AG04449 (cell line): ENCODE data around the gene OSMR.
A peak's percentile ranks its signal among the peaks of the same experiment; 100 is the strongest.

Experiments used
- CTCF ChIA-PET: fragments of 350-600 bp; formaldehyde crosslinking; extraction: SDS; loops from one replicate; lab custom pipeline; 2021; ENCODE audit warnings: antibody characterized with exemption; lab: Yijun Ruan, JAX
- POLR2A ChIA-PET: fragments of 400-600, 350-600 bp; formaldehyde crosslinking; extraction: SDS; loops from one replicate; lab custom pipeline; 2020; ENCODE audit warnings: antibody characterized with exemption, inconsistent platforms; lab: Yijun Ruan, JAX
- DNase-seq: peaks from one replicate; pipeline ENCODE4 v3.0.0-alpha.2; 2010; ENCODE audit warnings: low read depth, low spot score
- H3K4me3 ChIP-seq: 2 replicates; pipeline ENCODE4 v1.5.1; 2011; ENCODE audit warnings: low read depth, mild to moderate bottlenecking, control low read depth, low read length
- TF ChIP-seq, protein P1 (sequence below): IDR thresholded peaks from one replicate; pipeline ENCODE4 v1.5.1; 2011; ENCODE audit warnings: mild to moderate bottlenecking, moderate library complexity, low read length, control low read depth, inconsistent platforms; ENCODE audit not compliant: insufficient read depth; ENCODE audit errors: missing control alignments

The OSMR gene

DNA sequence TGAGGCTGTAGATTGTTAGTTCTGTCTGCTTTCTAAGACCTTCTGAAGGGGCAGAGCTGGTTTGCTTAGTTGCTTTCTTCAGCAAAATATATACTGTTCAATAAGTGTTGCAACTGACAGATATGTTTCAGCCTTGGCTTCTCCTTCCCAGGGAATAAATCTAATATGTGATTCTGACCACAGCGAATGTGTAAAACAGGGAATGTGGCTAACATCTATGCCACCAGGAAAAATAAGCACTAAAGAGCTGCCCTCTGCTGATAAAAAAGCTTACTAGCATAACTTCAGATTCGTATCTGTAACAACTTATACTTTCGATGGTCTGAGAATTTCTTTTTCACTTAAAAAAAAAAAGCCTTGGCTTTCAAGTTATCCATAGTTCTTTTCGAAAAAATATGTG, 13.0 kb upstream of the OSMR start:
- ChIA-PET CTCF (interaction anchor here (1.2 to 1.9 kb wide), 4 partner anchors 9 to 451 kb away, joined by 3 to 5 read pairs (median 5); no protein-coding TSS in a partner anchor), POLR2A (no interaction called here)
- TF ChIP-seq, protein P1, sequence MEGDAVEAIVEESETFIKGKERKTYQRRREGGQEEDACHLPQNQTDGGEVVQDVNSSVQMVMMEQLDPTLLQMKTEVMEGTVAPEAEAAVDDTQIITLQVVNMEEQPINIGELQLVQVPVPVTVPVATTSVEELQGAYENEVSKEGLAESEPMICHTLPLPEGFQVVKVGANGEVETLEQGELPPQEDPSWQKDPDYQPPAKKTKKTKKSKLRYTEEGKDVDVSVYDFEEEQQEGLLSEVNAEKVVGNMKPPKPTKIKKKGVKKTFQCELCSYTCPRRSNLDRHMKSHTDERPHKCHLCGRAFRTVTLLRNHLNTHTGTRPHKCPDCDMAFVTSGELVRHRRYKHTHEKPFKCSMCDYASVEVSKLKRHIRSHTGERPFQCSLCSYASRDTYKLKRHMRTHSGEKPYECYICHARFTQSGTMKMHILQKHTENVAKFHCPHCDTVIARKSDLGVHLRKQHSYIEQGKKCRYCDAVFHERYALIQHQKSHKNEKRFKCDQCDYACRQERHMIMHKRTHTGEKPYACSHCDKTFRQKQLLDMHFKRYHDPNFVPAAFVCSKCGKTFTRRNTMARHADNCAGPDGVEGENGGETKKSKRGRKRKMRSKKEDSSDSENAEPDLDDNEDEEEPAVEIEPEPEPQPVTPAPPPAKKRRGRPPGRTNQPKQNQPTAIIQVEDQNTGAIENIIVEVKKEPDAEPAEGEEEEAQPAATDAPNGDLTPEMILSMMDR = no peak
- no peak overlapping the region for H3K4me3 ChIP-seq
- DNase-seq = no peak

DNA sequence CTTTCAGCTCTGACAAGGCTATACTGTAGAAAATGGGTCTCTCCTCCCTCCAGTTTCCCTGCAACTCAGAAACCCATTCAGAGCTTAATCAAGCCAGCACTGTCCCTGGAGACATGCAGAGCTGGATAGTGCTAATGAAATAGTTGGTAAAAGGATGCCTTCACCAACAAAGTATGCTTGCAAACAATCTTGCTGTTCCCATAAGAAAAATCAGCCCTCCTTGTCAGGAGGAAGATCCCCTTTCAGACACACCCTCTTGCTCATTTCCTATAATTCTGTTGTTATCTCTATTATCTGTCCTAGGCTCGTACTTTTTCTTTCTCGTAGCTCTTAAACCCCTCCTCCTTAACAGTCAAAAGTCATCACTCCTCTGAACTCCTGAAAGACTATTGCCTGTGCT, 9.9 kb upstream of the OSMR start:
- ChIA-PET POLR2A (interaction anchor here (1.0 kb wide), 1 partner anchor 10 kb away, joined by 3 read pairs; the partner anchor contains the start of gene OSMR), CTCF (interaction anchor here (1.0 to 4.4 kb wide), 2 partner anchors 8 to 415 kb away, joined by 3 to 18 read pairs; no protein-coding TSS in a partner anchor)
- TF ChIP-seq, protein P1 = no peak
- DNase-seq = peak; percentile 55
- no peak overlapping the region for H3K4me3 ChIP-seq

DNA sequence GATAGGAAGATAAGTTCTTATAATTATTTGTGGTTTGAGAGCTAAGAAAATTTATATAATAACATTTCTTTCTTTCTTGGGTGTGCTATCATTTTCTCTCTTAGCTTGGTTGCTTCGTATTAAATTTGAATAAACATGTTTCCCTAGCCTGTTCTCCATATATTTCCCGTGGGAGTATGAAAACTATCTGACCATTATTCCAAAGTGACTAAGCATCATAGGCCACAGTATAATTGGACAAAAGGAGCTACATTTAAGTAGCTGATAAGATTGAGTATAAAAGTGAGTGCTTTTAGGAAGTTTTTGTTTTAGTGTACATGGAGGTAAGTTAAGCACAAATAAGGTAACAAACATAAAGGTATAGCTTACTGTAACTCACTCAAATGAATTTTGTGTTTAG, 8.4 kb upstream of the OSMR start:
- ChIA-PET POLR2A (no interaction called here), CTCF (interaction anchor here (0.6 to 4.4 kb wide), 5 partner anchors 10 to 455 kb away, joined by 3 to 18 read pairs (median 3); no protein-coding TSS in a partner anchor)
- TF ChIP-seq, protein P1 = no peak
- no peak overlapping the region for H3K4me3 ChIP-seq
- no peak for DNase-seq

DNA sequence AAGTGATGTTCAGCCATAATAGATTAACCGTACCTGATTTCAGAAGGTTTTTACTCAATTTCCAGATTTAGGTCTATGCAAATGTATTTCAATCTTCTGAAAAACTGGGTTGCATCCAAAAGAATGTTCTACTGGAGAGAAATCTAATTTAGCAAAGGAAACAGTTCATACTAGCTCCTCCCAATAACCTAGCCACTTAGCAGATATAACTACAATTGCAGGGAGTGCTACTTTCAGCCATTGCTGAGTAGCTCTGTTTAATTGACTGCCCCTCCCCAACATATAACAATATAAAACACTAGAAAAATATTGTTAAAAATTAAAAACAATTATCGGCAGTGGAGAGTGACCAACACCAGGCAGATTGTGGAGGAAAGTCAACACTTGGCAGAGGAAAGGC, 7.9 kb upstream of the OSMR start:
- ChIA-PET CTCF (interaction anchor here (1.0 to 4.4 kb wide), 5 partner anchors 8 to 455 kb away, joined by 3 to 18 read pairs (median 4); no protein-coding TSS in a partner anchor), POLR2A (no interaction called here)
- DNase-seq = no peak
- no peak overlapping the region for H3K4me3 ChIP-seq
- TF ChIP-seq, protein P1 = no peak

DNA sequence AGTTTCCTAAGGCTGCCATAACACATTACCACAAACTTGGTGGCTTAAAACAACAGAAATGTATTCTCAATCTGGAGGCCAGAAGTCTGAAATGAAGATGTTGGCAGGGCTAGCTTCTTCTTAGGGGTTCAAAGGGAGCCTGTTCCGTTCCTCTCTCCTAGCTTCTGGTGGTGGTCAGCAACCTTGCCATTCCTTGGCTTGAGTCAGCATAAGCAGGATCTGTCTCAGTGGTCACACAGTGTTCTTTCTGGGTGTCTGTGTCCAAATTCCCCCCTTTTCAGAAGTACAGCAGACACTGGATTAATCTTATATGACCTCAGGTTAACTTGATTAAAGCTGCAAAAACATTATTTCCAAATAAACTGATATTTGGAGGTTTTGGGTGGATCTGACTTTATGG, 2.1 kb upstream of the OSMR start:
- no peak overlapping the region for H3K4me3 ChIP-seq
- ChIA-PET CTCF (interaction anchor here (0.5 kb wide), 1 partner anchor 14 kb away, joined by 3 read pairs; no protein-coding TSS in a partner anchor), POLR2A (interaction anchor here (1.8 kb wide), 1 partner anchor 29 kb away, joined by 6 read pairs; no protein-coding TSS in a partner anchor)
- no peak for DNase-seq
- TF ChIP-seq, protein P1 = no peak

DNA sequence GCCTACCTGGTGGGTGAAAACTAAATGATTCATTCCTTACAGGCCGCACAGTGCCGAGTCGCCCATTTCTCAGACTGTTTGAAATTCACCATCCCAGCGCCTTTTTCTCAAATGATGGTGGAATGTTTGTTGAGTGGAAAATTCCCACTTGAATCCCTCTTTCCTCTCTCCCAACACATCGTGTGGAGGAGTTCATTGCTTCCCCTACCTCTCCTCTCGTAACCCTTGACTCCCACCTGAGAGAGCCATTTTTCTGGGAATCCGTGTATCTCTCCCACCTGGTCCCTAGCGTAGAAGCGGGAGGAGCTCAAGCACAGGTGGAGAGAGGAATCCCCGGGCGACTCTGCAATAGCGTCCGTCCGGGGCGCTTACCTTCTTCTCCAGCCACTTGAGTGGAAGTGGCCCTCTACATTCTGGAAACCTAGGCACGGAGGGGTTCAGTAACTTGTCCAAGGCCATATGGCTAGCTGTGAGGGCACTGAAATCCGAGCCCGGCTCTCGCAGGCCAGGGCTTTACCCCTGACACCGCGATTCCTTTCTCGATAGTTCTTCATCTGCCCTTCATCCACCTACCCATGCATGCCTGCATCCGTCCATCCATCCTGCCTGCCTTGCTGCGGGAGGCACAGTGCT, 683 bp downstream of the OSMR start:
- peak overlapping the region; percentile 94 for H3K4me3 ChIP-seq
- TF ChIP-seq, protein P1 = no peak
- ChIA-PET POLR2A (interaction anchor here (0.9 to 1.3 kb wide), 5 partner anchors 11 to 169 kb away, joined by 3 to 5 read pairs (median 4); no protein-coding TSS in a partner anchor), CTCF (interaction anchor here (0.9 to 1.3 kb wide), 6 partner anchors 9 to 405 kb away, joined by 3 read pairs; no protein-coding TSS in a partner anchor)
- no peak for DNase-seq
